ENCODE results near the gene ESR2.

ESR2 gene

DNA sequence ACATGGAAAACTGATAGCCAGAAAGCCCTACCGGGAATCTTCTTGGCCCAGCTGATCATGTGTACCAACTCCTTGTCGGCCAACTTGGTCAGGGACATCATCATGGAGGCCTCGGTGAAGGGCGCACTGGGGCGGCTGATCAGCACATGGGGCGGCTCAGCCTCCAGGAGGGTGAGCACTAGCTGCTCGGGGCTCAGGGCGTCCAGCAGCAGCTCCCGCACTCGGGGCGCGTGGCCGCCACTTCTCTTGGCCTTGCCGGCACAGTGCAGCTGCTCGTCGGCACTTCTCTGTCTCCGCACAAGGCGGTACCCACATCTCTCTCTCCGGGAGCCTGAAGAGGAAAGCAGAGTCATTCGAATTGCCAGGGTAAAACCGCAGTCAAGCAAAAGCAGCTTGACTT lies 33.8 kb downstream of the ESR2 start:
- in situ Hi-C loops (cut with HindIII; ENCODE audit: low pct_ligation_motif_present, low sequenced_read_pairs) = no loop called here
- TF ChIP-seq, protein P1, sequence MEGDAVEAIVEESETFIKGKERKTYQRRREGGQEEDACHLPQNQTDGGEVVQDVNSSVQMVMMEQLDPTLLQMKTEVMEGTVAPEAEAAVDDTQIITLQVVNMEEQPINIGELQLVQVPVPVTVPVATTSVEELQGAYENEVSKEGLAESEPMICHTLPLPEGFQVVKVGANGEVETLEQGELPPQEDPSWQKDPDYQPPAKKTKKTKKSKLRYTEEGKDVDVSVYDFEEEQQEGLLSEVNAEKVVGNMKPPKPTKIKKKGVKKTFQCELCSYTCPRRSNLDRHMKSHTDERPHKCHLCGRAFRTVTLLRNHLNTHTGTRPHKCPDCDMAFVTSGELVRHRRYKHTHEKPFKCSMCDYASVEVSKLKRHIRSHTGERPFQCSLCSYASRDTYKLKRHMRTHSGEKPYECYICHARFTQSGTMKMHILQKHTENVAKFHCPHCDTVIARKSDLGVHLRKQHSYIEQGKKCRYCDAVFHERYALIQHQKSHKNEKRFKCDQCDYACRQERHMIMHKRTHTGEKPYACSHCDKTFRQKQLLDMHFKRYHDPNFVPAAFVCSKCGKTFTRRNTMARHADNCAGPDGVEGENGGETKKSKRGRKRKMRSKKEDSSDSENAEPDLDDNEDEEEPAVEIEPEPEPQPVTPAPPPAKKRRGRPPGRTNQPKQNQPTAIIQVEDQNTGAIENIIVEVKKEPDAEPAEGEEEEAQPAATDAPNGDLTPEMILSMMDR (IDR thresholded peaks at IDR 0.05; ENCODE audit: low read depth, low read length, missing control alignments) = no peak

GRCh38 chr14:64255756-64256155 lies 38.4 kb downstream of the ESR2 start:
- Histone ChIP-seq H3K27me3 (replicated peaks) (no peaks in the 10 kb centered on the region), H3K36me3 (replicated peaks) (no peaks in the 10 kb centered on the region), H3K4me3 (ENCODE audit: low read depth, low read length) (no peak overlapping the region), H3K27ac (no peak overlapping the region)
- in situ Hi-C loops (cut with HindIII; ENCODE audit: low pct_ligation_motif_present, low sequenced_read_pairs) = no loop called here
- DNase-seq = no peak
- TF ChIP-seq, protein P1 (IDR thresholded peaks at IDR 0.05; ENCODE audit: low read depth, low read length, missing control alignments) = no peak

More for the DNA sequence above, 33.8 kb downstream of the ESR2 start:
- no peaks in the 10 kb centered on the region for H3K27me3 ChIP-seq (replicated peaks)
- no peaks in the 10 kb centered on the region for H3K36me3 ChIP-seq (replicated peaks)
- DNase-seq = no peak
- no peak overlapping the region for H3K4me3 ChIP-seq (ENCODE audit: low read depth, low read length)
- H3K27ac ChIP-seq = no peak overlapping the region

GRCh38 chr14:64253672-64254071 lies 40.5 kb downstream of the ESR2 start:
- in situ Hi-C loops (cut with HindIII; ENCODE audit: low pct_ligation_motif_present, low sequenced_read_pairs) = no loop called here
- Histone ChIP-seq H3K4me3 (ENCODE audit: low read depth, low read length) (no peak overlapping the region), H3K36me3 (replicated peaks) (no peaks in the 10 kb centered on the region), H3K27ac (no peak overlapping the region), H3K27me3 (replicated peaks) (no peaks in the 10 kb centered on the region)
- DNase-seq = peak; percentile 58
- TF ChIP-seq, protein P1 (IDR thresholded peaks at IDR 0.05; ENCODE audit: low read depth, low read length, missing control alignments) = no peak

DNA sequence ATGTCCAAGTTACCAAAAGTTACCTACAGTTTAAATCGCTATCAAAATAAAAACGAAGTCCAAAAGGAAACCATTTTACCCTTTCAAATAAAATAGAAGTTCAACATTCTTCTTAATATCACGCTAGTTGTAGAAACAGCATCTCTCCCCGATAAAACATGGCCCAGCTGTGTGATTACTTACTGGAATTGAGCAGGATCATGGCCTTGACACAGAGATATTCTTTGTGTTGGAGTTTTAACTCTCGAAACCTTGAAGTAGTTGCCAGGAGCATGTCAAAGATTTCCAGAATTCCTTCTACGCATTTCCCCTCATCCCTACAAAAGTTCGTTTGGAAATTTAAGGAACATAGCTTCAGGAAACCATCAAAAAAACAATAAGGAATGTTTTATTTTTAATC lies 44.8 kb downstream of the ESR2 start:
- Histone ChIP-seq H3K27ac (no peak overlapping the region), H3K27me3 (replicated peaks) (no peaks in the 10 kb centered on the region), H3K4me3 (ENCODE audit: low read depth, low read length) (no peak overlapping the region), H3K36me3 (replicated peaks) (no peaks in the 10 kb centered on the region)
- in situ Hi-C loops (cut with HindIII; ENCODE audit: low pct_ligation_motif_present, low sequenced_read_pairs) = no loop called here
- TF ChIP-seq, protein P1 (IDR thresholded peaks at IDR 0.05; ENCODE audit: low read depth, low read length, missing control alignments) = no peak
- DNase-seq = no peak

DNA sequence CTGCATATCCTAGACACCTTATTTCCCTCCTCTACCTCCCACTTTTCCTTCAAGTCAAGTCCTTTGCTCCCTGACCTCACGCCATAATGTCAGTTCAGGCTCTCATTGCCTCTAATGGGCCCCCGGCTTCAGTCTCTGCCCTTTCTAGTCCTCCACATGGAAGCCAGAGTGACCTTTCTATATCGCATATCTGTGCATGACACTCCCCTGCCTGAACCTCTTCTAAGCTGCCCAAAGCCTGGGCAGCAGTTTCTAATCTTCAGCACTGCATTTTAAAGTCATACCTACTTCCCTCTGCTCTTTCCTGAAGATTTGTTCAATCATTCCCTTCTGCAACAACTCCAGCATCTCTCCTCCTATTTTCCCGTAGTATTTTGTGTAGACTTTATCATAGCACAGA lies 45.5 kb downstream of the ESR2 start:
- Histone ChIP-seq H3K27me3 (replicated peaks) (no peaks in the 10 kb centered on the region), H3K36me3 (replicated peaks) (no peaks in the 10 kb centered on the region), H3K27ac (no peak overlapping the region), H3K4me3 (ENCODE audit: low read depth, low read length) (no peak overlapping the region)
- DNase-seq = no peak
- in situ Hi-C loops (cut with HindIII; ENCODE audit: low pct_ligation_motif_present, low sequenced_read_pairs) = no loop called here
- TF ChIP-seq, protein P1 (IDR thresholded peaks at IDR 0.05; ENCODE audit: low read depth, low read length, missing control alignments) = no peak

- Histone ChIP-seq H3K4me3 (ENCODE audit: low read depth, low read length) (no peak overlapping the region), H3K27me3 (replicated peaks) (no peaks in the 10 kb centered on the region), H3K36me3 (replicated peaks) (no peaks in the 10 kb centered on the region), H3K27ac (no peak overlapping the region)
- in situ Hi-C loops (cut with HindIII; ENCODE audit: low pct_ligation_motif_present, low sequenced_read_pairs) = no loop called here
- no peak for DNase-seq
- TF ChIP-seq, protein P1 (IDR thresholded peaks at IDR 0.05; ENCODE audit: low read depth, low read length, missing control alignments) = no peak
Observed at GRCh38 chr14:64247195-64247594, 47.0 kb downstream of the ESR2 start.

All from brain microvascular endothelial cell (primary cell).